GM12892 (cell line): ENCODE data around the gene GJA3.
"Not testable (repeated sequence)": the region's sequence is repeated elsewhere in the genome, so short reads cannot be mapped to it uniquely, and the experiment has no call there.

ENCODE experiments used
- DNase-seq: peaks from one replicate; pipeline ENCODE4 v3.0.0; 2011; ENCODE audit not compliant: insufficient read length
- FAIRE-seq: peaks from 2 replicates; lab custom pipeline; 2011; peaks lifted over from hg19 to GRCh38; lab: Jason Lieb, UNC
- POLR2A ChIP-seq: IDR thresholded peaks from 2 replicates; pipeline ENCODE4 v1.6.1; 2011; ENCODE audit warnings: low read depth, low read length, control low read depth
- POLR2AphosphoS5 ChIP-seq: IDR thresholded peaks from 2 replicates; pipeline ENCODE4 v1.6.1; 2011; ENCODE audit warnings: low read depth, low read length, control low read depth
- TAF1 ChIP-seq: IDR thresholded peaks from 2 replicates; pipeline ENCODE4 v1.6.1; 2011; ENCODE audit warnings: low read depth, mild to moderate bottlenecking, control low read depth, low read length, borderline replicate concordance

Gene GJA3

GRCh38 chr13:20161275-20161950 lies 561 bp upstream of the GJA3 start:
- FAIRE-seq, result no peak
- TF ChIP-seq POLR2A, result no peak
- TF ChIP-seq TAF1, result no peak
- TF ChIP-seq POLR2AphosphoS5, result no peak
- no peak for DNase-seq

GRCh38 chr13:20159646-20160305 lies 1.1 kb downstream of the GJA3 start:
- FAIRE-seq (no peak), DNase-seq (no peak)
- TF ChIP-seq POLR2AphosphoS5 (no peak), POLR2A (no peak), TAF1 (no peak)

GRCh38 chr13:20157151-20157796 lies 3.6 kb downstream of the GJA3 start:
- DNase-seq (no peak), FAIRE-seq (no peak)
- no peak for TF ChIP-seq POLR2AphosphoS5

GRCh38 chr13:20156702-20157101 lies 4.2 kb downstream of the GJA3 start:
- TF ChIP-seq POLR2A (no peak), TAF1 (no peak), POLR2AphosphoS5 (no peak)
- DNase-seq (no peak), FAIRE-seq (no peak)

- FAIRE-seq, result not testable (repeated sequence)
Measured at GRCh38 chr13:20153290-20153689, 7.6 kb downstream of the GJA3 start.

GRCh38 chr13:20151612-20152011 lies 9.2 kb downstream of the GJA3 start:
- DNase-seq (no peak), FAIRE-seq (no peak)
- no peak for TF ChIP-seq POLR2AphosphoS5
- no peak for TF ChIP-seq TAF1
- no peak for TF ChIP-seq POLR2A

More at GRCh38 chr13:20153290-20153689, 7.6 kb downstream of the GJA3 start:
- not testable (repeated sequence) for DNase-seq

GRCh38 chr13:20151016-20151415 lies 9.8 kb downstream of the GJA3 start:
- no peak for TF ChIP-seq POLR2AphosphoS5
- TF ChIP-seq TAF1, result no peak
- no peak for TF ChIP-seq POLR2A
- FAIRE-seq (no peak), DNase-seq (no peak)

GRCh38 chr13:20150561-20150960 lies 10.3 kb downstream of the GJA3 start:
- FAIRE-seq (no peak), DNase-seq (no peak)

GRCh38 chr13:20149762-20150161 lies 11.1 kb downstream of the GJA3 start:
- TF ChIP-seq POLR2A (no peak), POLR2AphosphoS5 (no peak), TAF1 (no peak)
- DNase-seq (no peak), FAIRE-seq (no peak)

More at GRCh38 chr13:20150561-20150960, 10.3 kb downstream of the GJA3 start:
- TF ChIP-seq POLR2A (no peak), TAF1 (no peak), POLR2AphosphoS5 (no peak)

GRCh38 chr13:20148501-20149183 lies 12.2 kb downstream of the GJA3 start:
- TF ChIP-seq POLR2AphosphoS5 (no peak), POLR2A (no peak), TAF1 (no peak)
- DNase-seq (no peak), FAIRE-seq (no peak)

- TF ChIP-seq TAF1 (no peak), POLR2AphosphoS5 (no peak)
- FAIRE-seq (no peak), DNase-seq (no peak)
Measured at GRCh38 chr13:20146381-20146780, 14.5 kb downstream of the GJA3 start.
